Iris pigment epithelial cell (primary cell): ENCODE results near the gene ZNF236.
"Not testable (repeated sequence)": the region's sequence is repeated elsewhere in the genome, so short reads cannot be mapped to it uniquely, and the experiment has no call there.

Experiments used
- DNase-seq: peaks from one replicate; pipeline ENCODE4 v3.0.0-alpha.2; 2011; ENCODE audit warnings: low read depth

ZNF236 gene

GRCh38 chr18:76988827-76989646 is 166.7 kb downstream of the ZNF236 start:
- no peak for DNase-seq

GRCh38 chr18:76989647-76990190 is 167.4 kb downstream of the ZNF236 start:
- DNase-seq: no peak

- not testable (repeated sequence) for DNase-seq
Observed at GRCh38 chr18:76990343-76991020, 168.1 kb downstream of the ZNF236 start.

DNA sequence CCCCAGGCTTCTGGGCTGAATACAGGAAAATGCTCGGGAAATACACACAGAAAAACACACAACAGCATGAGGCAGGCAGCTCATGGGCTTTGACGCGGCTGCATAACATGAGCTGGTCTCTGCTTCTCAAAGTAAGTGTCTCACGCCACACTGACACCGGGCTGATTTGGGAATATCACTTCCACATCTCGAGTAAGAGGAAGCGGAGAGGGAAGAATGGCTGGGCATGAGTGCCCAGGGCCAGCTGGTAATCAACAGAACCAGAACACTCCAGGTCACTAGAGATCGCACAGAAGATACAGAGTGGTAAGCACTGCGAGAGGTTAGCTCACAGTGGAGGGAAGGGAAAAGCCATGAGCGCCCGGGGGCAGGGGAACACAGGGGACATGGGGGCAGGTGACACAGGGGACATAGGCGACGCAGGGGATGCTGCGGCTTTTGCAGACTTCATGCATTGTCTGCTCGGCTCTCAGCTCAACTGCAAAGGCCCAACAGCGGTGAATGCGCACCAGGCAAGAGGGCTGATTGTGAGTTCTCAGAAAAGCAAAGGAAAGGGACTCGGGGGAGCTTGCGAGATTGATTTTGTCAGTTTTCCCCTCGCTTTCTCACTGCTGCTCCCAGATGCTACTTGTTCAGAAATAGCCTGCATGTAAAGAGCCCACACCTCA is 168.8 kb downstream of the ZNF236 start:
- no peak for DNase-seq

DNA sequence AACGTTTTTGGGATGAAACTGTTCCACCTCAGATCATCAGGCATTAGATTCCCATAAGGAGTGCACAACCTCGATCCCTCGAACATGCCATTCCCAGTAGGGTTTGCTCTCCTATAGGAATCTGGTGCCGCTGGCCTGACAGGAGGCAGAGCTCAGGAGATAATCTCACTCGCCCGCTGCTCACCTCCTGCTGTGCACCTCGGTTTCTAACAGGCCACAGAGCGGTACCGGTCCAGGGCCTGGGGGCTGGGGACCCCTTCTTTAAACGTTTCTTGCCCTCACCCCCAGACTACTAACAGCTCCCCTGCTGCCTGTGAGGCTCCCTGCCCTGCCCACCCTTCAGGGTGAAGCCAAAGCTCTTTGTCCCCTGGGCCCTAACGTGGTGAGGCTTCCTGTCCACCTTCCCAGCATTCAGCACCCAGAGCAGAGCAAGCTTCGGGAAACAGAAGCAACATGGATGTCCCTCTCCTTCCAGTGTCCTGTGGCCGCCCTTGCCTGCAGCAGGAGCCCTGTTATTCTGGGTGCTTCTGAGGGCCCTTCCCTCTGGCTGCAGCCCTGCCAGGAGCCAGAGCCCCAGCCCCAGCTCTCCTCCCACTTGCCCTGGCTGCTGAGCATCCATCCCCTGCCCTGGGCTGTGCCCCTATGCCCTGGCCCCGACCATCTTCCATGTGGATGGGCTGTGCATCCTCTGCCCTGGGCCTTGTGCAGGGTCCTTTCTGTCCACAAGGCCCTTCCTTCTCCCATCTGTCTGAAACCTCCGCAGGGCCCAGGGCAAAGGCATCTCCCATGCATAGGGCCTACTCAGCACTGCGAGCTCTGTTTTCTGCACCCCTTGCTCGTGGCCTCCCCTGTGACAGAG is 170.1 kb downstream of the ZNF236 start:
- no peak for DNase-seq

DNA sequence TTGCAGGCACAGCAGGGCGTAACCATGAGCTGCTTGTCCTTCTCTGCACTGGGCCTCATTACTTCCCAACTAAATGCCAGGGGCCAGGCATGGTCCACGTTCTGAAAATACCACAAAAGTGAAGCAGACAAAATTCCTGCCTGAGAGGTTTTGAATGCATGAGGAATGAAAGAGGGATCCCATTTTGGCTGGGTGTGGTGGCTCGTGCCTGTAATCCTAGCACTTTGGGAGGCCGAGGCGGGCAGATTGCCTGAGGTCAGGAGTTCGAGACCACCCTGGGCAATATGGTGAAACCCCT is 170.7 kb downstream of the ZNF236 start:
- DNase-seq: no peak

DNA sequence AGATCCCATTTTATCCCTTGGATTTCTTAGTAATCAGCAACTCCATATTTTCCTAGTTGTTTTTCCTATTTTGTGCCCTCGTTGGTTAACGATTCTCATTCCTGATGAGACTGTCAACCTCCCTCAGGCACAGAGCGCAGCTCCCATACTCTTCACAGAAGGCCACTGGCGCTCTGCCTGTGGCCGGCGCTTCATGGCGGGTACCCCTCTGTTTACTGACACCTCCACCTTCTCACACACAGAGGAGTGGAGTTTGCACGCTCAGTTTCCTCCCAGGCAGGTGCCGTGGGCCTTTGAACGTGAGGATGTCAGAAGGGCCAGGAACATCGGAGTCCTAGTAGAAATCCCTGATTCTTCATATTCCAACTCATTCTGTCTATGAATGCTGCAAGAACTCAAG is 171.2 kb downstream of the ZNF236 start:
- DNase-seq: no peak

- no peak for DNase-seq
Observed at GRCh38 chr18:76994086-76994654, 171.8 kb downstream of the ZNF236 start.

DNA sequence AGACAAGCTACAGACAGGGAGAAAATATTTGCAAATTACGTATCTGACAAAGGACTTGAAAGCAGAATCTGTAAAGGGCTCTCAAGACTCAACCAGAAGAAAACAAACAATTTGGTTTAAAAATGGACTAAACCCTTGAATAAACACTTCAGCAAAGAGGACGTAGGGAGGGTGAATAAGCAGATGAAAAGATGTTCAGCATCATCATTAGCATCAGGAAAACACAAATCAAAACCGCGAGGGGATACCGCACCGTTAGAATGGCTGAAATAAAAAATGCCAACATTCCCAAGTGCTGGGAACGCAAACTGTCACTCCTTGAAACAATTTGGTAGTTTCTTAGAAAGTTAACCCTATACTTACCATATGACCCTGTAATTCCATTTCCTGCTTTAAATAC is 173.5 kb downstream of the ZNF236 start:
- DNase-seq: no peak

- no peak for DNase-seq
Observed at GRCh38 chr18:76996429-76996828, 174.1 kb downstream of the ZNF236 start.

DNA sequence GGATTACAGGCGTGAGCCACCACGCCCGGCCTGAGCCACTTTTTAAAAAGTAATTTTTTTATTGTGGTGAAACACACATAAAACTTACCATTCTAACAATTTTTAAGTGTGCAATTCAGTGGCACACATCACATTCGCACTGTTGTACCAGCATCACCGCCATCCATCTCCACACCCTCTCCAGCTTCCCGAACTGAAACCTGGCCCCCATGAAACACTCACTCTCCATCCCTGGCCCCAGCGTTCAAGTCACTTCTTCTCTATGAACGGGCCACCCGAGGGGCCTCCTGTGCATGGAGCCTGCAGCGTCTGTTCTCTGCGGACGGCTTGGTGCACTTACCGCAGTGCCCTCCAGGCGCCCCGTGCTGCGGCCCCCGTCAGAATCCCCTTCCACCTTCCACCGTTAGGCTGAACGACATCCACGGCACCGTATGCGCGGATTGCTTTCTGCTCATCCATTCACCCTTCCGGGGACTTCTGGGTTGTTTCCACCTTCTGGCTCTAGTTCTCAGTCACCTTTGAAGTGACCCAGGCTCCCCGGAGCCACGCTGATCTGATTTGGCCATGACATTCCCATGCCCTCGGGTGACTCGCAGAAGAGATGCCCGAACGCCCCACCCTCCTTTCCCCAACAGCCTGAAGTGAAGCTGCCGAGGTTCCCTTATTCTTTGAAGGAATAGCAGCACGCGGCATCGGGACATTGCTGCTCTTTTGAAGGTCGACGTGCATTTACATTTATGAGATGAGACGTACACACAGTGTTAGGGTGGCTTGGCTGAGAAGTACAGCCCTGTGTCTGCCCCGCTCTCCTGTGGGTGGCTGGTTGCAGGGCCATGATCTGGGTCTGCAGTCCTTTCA is 175.8 kb downstream of the ZNF236 start:
- DNase-seq: no peak

- DNase-seq: no peak
Observed at GRCh38 chr18:76999077-76999476, 176.7 kb downstream of the ZNF236 start.

DNA sequence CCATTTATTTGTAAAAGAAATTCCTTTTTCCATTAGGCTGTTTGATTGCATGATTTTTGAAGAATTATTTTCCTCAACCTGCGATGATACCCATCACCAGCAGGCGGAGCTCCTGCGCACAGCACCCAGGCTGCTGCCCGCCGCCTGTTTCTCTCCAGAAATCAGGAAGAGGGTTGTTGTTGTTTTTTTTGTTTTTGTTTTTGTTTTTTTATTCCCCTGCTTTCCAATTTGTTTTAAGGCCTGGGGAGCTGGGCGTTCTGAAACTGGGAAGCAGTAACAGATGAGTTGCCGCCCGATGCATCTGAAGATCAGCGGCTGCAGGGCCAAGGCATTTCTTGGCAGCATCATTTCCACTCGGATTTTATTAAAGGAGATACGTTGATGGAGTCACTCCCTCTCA is 178.2 kb downstream of the ZNF236 start:
- DNase-seq: peak; percentile 43

GRCh38 chr18:77001041-77001440 is 178.7 kb downstream of the ZNF236 start:
- no peak for DNase-seq

GRCh38 chr18:77001979-77002378 is 179.6 kb downstream of the ZNF236 start:
- DNase-seq: no peak

- no peak for DNase-seq
Observed at GRCh38 chr18:77002496-77002895, 180.1 kb downstream of the ZNF236 start.

DNA sequence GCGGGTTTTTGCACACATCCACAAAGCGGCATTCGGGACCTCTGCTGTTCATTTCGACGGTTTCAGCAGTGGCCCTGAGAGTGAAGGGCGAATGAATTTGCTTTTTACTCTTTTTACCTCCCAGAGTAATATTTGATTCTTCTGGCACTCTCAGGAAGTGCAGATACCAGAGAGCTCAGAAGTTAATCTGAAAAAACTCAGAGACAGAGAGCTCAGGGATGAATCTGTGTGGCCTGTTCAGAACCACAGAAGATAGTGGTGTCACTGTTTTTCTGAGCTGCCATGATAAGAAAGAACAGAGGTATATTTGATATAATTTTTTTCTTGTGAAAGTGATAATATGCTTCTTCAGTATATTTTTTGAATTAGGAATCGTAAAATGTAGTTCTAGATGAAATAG is 181.0 kb downstream of the ZNF236 start:
- DNase-seq: no peak

GRCh38 chr18:77004555-77005380 is 182.4 kb downstream of the ZNF236 start:
- DNase-seq: no peak

- no peak for DNase-seq
Observed at GRCh38 chr18:77005651-77006195, 183.4 kb downstream of the ZNF236 start.
